EH (cell line): ENCODE results near the gene BOD1.

ENCODE experiments used
- DNase-seq: peaks from one replicate; pipeline ENCODE4 v3.0.0-alpha.2; 2015; ENCODE audit warnings: low read depth

BOD1 gene

GRCh38 chr5:173577166-173577565 is 39.3 kb downstream of the BOD1 start:
- DNase-seq = no peak

DNA sequence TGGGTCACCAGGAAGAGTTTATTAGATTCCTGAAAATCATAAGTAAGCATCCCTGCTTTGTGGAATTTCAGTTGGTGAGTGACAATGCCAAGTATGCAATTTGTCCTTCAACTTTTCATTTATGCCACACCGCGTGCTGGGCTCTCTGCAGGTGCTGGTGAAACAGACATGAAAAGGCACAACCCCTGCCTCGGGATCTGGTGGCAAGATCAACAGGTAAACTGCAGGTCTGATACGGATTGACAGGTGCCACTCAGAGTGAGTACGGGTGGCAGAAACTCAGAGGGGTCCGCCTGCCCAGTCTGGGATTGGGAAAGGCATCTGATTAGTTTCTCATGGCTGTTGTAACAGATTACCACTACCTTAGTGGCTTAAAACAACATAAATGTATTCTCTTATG is 40.5 kb downstream of the BOD1 start:
- no peak for DNase-seq

DNA sequence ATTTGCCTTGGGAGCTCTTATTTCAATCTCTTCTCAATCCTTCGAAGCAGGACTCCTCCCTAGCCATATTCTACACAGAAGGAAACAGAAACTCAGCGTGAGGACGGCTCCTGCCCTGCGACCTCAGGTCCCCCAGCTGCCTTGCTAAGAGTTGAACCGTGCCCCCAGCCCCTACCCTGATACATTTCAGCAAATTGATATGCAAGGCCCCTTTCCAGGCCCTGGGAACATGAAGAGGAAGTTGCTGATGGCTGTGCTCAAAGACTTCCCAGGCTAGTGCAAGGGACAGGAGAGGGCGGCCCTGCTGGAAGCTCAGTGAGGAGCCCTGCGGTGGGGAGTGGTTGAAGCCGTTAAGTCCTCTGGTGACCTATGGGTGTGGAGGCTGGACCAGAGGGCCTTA is 41.5 kb downstream of the BOD1 start:
- DNase-seq = no peak

- DNase-seq = peak; percentile 71
Measured at GRCh38 chr5:173573126-173573960, 43.1 kb downstream of the BOD1 start.

DNA sequence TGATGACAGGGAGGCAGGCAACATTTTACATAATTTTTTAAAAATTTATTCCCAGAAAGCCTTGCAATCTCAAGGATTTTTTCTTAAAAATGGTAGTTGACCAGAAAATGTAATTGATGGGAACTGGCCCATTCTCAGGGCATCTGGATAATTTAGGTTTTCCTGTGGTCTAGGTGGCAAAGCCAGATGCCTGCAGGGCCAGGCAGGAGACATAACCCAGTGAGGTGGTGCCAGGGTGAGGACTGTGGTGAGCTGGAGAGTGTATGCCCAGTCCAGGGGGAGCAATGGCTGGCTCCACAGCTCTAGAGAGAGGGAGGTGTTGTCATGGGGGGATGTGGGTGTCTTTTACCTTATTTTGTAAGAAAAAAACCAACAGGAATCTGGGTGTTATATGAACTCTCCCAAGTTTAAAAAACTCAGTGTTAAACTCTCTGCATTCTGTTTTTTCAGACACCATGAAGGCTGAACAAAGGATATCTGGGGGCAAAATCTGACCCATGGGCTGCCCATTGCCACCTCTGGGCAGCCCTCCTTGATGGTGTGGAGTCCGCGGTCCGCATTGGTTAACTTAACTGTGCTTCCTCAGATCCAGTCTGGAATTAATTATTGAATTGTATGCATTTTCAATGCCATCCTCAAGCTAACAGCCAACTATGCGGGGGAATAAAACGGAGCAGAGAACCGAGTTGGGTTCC is 43.9 kb downstream of the BOD1 start:
- DNase-seq = peak; percentile 27

DNA sequence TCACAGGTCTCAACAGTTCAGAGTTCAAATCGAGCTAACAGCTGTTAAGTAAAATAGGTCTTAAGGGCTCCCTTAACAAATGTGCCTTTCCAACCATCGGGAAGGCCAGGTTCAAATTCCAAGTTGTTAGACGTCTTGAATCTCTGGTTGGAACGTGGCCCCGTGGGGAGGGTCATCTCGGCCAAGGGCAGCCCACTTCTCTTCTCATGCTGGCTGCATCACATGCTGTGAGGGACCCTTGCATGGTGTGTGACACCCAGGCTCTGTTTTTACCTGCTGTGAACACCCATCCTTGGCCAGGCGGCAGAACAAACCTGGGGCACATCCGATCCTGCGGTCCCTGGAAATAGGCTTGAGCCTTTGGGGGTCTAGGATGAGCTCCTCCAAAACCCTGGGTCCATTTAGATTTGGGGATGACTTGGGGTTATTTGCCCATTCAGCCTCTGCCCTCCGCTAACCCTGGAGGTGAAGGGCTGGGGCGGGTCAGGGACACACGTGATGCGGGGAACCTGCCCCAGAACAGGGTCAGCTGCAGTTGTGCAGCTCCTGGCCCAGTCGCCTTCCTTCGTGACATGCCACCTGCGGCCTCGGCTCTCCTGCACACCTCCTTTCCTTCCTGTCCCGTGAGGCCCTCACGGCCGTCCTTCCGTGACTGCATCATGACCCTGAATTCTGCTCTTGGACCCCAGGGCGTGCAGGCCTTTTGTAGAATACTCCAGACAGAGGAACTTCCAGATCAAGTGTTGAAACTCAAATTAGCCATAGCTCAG is 45.9 kb downstream of the BOD1 start:
- no peak for DNase-seq

GRCh38 chr5:173568703-173569102 is 47.7 kb downstream of the BOD1 start:
- DNase-seq = no peak

DNA sequence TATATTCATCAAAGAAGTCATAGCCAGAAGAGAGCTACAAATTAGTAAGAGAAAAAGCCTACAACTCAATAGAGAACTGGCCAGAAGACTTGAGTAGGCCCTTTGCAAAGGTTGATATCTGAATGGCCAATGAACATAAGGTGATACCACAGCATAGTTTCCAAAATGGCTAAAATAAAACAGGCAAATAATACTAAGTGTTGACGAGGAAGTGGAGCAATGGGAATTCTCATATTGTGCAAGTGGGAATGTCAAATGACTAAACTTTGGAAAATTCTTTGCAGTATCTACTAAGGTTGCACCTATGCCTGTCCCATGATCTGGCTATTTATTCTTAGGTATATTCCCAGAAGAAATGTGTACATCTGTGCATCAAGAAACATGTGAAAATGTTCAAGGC is 48.3 kb downstream of the BOD1 start:
- DNase-seq = no peak

- DNase-seq = peak; percentile 89
Measured at GRCh38 chr5:173567548-173567947, 48.9 kb downstream of the BOD1 start.

DNA sequence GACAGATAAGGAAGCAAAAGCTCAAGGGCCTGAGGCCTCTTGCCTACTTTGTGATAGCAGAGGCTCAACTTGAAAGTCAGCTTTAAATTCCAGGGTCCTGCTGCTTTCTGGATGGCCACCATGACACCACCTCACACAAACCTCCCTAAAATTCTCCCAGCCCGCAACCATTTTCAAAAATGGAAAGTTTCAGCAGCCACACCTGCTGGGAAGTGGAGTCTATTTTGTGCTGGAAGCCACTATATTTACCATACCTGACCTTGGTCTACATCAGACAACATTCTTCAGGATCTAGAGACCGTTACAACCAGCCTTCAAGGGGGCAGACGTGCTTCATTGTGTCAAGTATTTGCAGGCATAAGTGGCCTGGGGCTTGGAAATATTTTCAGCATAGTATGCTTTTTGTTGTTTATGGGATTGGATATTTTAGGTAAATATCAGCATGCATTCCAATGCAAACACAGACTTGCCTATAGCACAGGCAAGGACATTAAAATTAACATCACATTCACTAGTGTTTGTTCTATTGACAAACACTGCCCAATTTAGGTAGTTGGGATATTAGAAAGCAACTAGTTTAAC is 50.9 kb downstream of the BOD1 start:
- no peak for DNase-seq

- DNase-seq = peak; percentile 52
Measured at GRCh38 chr5:173564106-173564505, 52.3 kb downstream of the BOD1 start.

DNA sequence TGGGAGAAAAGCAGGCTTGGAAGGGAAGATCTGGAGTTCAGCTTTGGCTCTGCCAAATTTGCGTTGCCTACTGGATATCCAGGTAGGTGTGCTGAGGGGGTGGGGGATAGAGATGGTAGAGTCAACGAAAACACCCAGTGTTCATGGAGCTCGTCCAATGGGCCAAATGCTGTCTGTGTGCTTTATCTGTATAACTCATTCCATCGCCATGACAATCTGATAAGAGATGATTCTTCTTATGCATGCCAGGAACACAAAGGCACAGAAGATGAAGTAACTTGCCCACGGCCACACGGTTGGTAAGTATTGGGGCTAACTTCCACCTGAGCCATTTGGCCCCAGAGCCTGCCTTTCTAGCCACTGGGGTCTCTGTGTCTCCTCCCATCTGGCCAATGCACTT is 53.2 kb downstream of the BOD1 start:
- no peak for DNase-seq

GRCh38 chr5:173562451-173562850 is 54.0 kb downstream of the BOD1 start:
- no peak for DNase-seq
